CD14-positive monocyte (primary cell): ENCODE data around the gene NQO1. TPM values are rescaled to one million over a fixed set of nuclear protein-coding genes. Genes with fewer than 3 reads are reported as not detected.

ENCODE experiments used
- DNase-seq, 3 donors: peaks; one replicate each; pipeline ENCODE4 v3.0.0-alpha.2; 2011 to 2022
- H2AFZ ChIP-seq: 2 replicates; pipeline ENCODE4 v1.6.0; 2012; ENCODE audit warnings: mild to moderate bottlenecking, low read depth, low read length, inconsistent platforms; ENCODE audit not compliant: insufficient read depth, poor library complexity, severe bottlenecking
- H3K27ac ChIP-seq, 2 donors: 1 replicate in 1 of 2; 2 replicates in 1 of 2; pipeline ENCODE4 v1.5.1; 2012 to 2013; ENCODE audit warnings: low read length in 2 of 2, control low read depth in 1 of 2, inconsistent platforms in 1 of 2, low read depth in 1 of 2, mild to moderate bottlenecking in 1 of 2
- H3K27me3 ChIP-seq, 2 donors: one replicate each; pipeline versions ENCODE4 v1.6.0 to v1.6.1; 2011 to 2013; ENCODE audit warnings: low read length in 2 of 2; ENCODE audit not compliant: control insufficient read depth in 2 of 2, insufficient read depth in 2 of 2
- H3K36me3 ChIP-seq, 2 donors: replicated peaks in 1 of 2; 1 replicate in 1 of 2; 2 replicates in 1 of 2; pipeline versions ENCODE4 v1.5.1 to v1.6.1; 2012 to 2013; ENCODE audit warnings: low read length in 2 of 2, control low read depth in 1 of 2, inconsistent platforms in 1 of 2, mild to moderate bottlenecking in 1 of 2; ENCODE audit not compliant: insufficient read depth in 2 of 2, control insufficient read depth in 1 of 2
- H3K4me1 ChIP-seq, 2 donors: 1 replicate in 1 of 2; 2 replicates in 1 of 2; pipeline versions ENCODE4 v1.5.1 to v1.6.1; 2012 to 2013; ENCODE audit warnings: low read length in 2 of 2, control low read depth in 1 of 2, inconsistent platforms in 1 of 2, mild to moderate bottlenecking in 1 of 2, moderate library complexity in 1 of 2; ENCODE audit not compliant: insufficient read depth in 2 of 2, control insufficient read depth in 1 of 2
- H3K4me2 ChIP-seq: replicated peaks from 2 replicates; pipeline ENCODE3; 2012; ENCODE audit warnings: low read length, moderate library complexity, mild to moderate bottlenecking; ENCODE audit not compliant: poor library complexity, severe bottlenecking; ENCODE audit errors: extremely low read depth
- H3K4me3 ChIP-seq, 3 experiments: fragments of 200-600 bp in 1 of 3; sonication (generic) in 1 of 3; replicated peaks in 1 of 3; 1 replicate in 2 of 3; 2 replicates in 1 of 3; pipeline ENCODE4 v1.5.1; 2011 to 2013; ENCODE audit warnings: low read length in 3 of 3, mild to moderate bottlenecking in 3 of 3, control low read depth in 2 of 3, low read depth in 2 of 3, inconsistent platforms in 1 of 3, moderate library complexity in 1 of 3
- H3K79me2 ChIP-seq: 2 replicates; pipeline ENCODE4 v1.6.0; 2012; ENCODE audit warnings: mild to moderate bottlenecking, control low read depth, inconsistent platforms, low read length, moderate library complexity; ENCODE audit not compliant: insufficient read depth
- H3K9ac ChIP-seq: 2 replicates; pipeline ENCODE4 v1.6.0; 2017; ENCODE audit warnings: low read length, mild to moderate bottlenecking; ENCODE audit not compliant: insufficient read depth, poor library complexity, severe bottlenecking
- H3K9me3 ChIP-seq, 2 donors: replicated peaks in 1 of 2; 1 replicate in 1 of 2; 2 replicates in 1 of 2; pipeline versions ENCODE4 v1.5.1 to v1.6.1; 2012 to 2013; ENCODE audit warnings: low read length in 2 of 2, control low read depth in 1 of 2; ENCODE audit not compliant: control insufficient read depth in 1 of 2, insufficient read depth in 1 of 2
- H4K20me1 ChIP-seq: 2 replicates; pipeline ENCODE4 v1.6.0; 2012; ENCODE audit warnings: mild to moderate bottlenecking, low read length, control low read depth, moderate library complexity; ENCODE audit not compliant: insufficient read depth
- H3K27ac Mint-ChIP-seq, 7 donors: one replicate each; pipeline ENCODE4 v1.8.0; 2020; ENCODE audit warnings: mild to moderate bottlenecking in 7 of 7, mixed read lengths in 7 of 7, moderate library complexity in 6 of 7, inconsistent platforms in 2 of 7
- H3K27me3 Mint-ChIP-seq, 3 donors: one replicate each; pipeline ENCODE4 v1.8.0; 2021 to 2022; ENCODE audit warnings: low read depth in 3 of 3, mild to moderate bottlenecking in 3 of 3, mixed read lengths in 3 of 3, moderate library complexity in 3 of 3, inconsistent platforms in 1 of 3
- H3K36me3 Mint-ChIP-seq, 2 donors: one replicate each; pipeline ENCODE4 v1.8.0; 2020; ENCODE audit warnings: mixed read lengths in 2 of 2, inconsistent platforms in 1 of 2, mild to moderate bottlenecking in 1 of 2
- H3K4me1 Mint-ChIP-seq: one replicate; pipeline ENCODE4 v1.8.0; 2020; ENCODE audit warnings: mild to moderate bottlenecking, mixed read lengths
- H3K4me3 Mint-ChIP-seq, 2 donors: one replicate each; pipeline ENCODE4 v1.8.0; 2020; ENCODE audit warnings: mild to moderate bottlenecking in 2 of 2, mixed read lengths in 2 of 2, moderate library complexity in 1 of 2
- H3K9me3 Mint-ChIP-seq, 7 donors: one replicate each; pipeline ENCODE4 v1.8.0; 2020 to 2022; ENCODE audit warnings: mixed read lengths in 7 of 7, mild to moderate bottlenecking in 6 of 7, moderate library complexity in 6 of 7, inconsistent platforms in 2 of 7
- WGBS: methylation state at CpG from one replicate; pipeline ENCODE4 v1.1.5; 2013; ENCODE audit warnings: missing lambda C conversion rate; ENCODE audit not compliant: insufficient coverage; 5-methylcytosine and 5-hydroxymethylcytosine counted together
- intact Hi-C, 2 donors: fragments of 100-400 bp; cut with micrococcal nuclease; formaldehyde crosslinking; loops; one replicate each; pipeline versions ENCODE4 v1.15.0 to v1.15.1; 2023
- polyA plus RNA-seq, 3 donors: library from polyadenylated mRNA; depleted of rRNA in 1 of 3; unstranded in 2 of 3; stranded (reverse) in 1 of 3; fragments of 300-500 nt in 2 of 3; fragments of >200 nt in 1 of 3; fragmentation: Illumina TruSeq in 2 of 3; gene quantifications; 1 replicate in 2 of 3; 2 replicates in 1 of 3; pipeline ENCODE4 v1.2.3, GENCODE V29; 2012 to 2021
- TF ChIP-seq, protein P1 (sequence below): fragments of 200-600 bp; IDR thresholded peaks from one replicate; pipeline ENCODE4 v1.8.0; 2022; ENCODE audit warnings: antibody characterized with exemption, mild to moderate bottlenecking

Gene NQO1
- polyA plus RNA-seq, 3 donors, result 0.51 to 3.9 (median 3.0) TPM

DNA sequence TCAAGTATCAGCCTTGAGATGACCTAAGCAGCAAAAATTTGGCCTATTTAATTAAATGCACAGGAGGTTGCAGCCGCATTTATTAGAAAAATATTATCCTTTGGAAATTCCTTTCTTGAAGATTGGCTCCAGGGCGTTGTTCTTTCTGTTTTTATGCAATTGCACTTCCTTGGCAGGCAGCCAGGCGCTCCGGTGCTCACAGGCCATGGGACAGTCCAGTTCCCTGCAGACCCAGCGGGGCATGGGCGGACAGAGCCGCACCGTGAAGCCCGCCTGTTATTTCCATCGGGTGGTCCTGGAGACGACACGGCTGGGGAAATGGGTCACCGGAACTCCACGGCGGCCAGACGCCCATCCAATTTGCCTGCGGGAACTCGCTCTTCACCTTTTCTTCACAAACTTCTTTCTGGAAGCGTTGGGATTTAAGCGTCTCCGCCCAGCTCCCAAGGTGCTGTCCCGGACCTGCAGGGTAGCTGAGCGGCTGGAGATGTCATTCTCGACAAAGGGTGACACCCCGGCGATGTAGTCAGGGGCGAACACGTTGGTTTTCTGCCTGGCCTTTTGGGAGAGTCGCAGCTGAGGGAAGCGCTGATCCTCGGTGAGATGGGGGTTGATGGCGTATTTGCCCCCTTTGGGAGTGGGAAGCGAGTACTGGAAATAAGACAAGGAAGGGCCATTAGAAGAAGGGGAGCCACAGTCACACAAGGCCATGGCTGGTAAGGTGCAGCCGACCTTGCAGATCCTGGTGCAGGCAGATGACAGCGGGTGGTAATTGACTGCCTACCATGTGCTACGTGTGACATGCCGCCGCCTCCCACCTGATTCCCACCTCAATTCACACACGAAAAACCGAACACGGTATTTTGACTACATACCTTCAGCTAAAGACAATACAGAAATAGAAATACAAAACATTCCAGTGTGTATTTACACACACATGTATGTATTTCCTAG is 15.9 kb upstream of the NQO1 start:
- intact Hi-C loops, result no loop called here
- TF ChIP-seq, protein P1, sequence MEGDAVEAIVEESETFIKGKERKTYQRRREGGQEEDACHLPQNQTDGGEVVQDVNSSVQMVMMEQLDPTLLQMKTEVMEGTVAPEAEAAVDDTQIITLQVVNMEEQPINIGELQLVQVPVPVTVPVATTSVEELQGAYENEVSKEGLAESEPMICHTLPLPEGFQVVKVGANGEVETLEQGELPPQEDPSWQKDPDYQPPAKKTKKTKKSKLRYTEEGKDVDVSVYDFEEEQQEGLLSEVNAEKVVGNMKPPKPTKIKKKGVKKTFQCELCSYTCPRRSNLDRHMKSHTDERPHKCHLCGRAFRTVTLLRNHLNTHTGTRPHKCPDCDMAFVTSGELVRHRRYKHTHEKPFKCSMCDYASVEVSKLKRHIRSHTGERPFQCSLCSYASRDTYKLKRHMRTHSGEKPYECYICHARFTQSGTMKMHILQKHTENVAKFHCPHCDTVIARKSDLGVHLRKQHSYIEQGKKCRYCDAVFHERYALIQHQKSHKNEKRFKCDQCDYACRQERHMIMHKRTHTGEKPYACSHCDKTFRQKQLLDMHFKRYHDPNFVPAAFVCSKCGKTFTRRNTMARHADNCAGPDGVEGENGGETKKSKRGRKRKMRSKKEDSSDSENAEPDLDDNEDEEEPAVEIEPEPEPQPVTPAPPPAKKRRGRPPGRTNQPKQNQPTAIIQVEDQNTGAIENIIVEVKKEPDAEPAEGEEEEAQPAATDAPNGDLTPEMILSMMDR, result no peak
- H3K9ac ChIP-seq, result no peak overlapping the region
- H3K36me3 ChIP-seq, result peaks cover 65 to 76% of the 10 kb centered on the region in 2 donors
- no peak overlapping the region for H3K27ac ChIP-seq
- H3K4me3 ChIP-seq, result no peak overlapping the region
- Mint-ChIP-seq H3K4me3 (no peak overlapping the region), H3K27me3 (no peaks in the 10 kb centered on the region), H3K9me3 (peaks cover 0 to 4% (median 0%) of the 10 kb centered on the region in 7 donors), H3K4me1 (peaks cover 2% of the 10 kb centered on the region), H3K36me3 (peaks cover 60 to 76% of the 10 kb centered on the region in 2 donors), H3K27ac (peak overlapping the region in 2 of 7 donors; percentile 21 to 42)
- no peaks in the 10 kb centered on the region for H3K9me3 ChIP-seq
- no peaks in the 10 kb centered on the region for H3K27me3 ChIP-seq
- H3K4me2 ChIP-seq, result no peak overlapping the region
- no peaks in the 10 kb centered on the region for H3K4me1 ChIP-seq
- no peak for DNase-seq
- WGBS, result 89% methylated on average over 21 of the region's 41 CpGs
- no peaks in the 10 kb centered on the region for H3K79me2 ChIP-seq
- no peaks in the 10 kb centered on the region for H4K20me1 ChIP-seq
- no peak overlapping the region for H2AFZ ChIP-seq

DNA sequence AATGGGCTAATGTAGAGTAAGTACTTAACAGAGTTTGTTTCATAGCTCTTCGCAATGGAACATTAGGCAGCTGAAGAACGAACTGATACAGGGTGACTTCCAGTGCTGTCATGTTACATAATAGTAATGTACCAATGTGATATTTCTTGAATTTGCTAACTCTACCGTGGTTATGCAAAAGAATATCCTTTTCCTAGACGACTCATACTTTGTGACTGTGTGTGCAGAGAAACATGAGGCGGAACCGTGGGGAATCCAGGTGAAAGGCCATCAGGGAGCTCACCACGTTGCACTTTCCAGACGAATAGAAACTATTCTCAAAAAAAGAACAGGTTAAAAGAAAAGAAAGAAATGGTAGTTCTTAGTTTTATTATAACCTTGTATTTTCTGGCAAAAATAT is 15.2 kb upstream of the NQO1 start:
- Histone ChIP-seq H4K20me1 (no peaks in the 10 kb centered on the region), H3K27me3 (no peaks in the 10 kb centered on the region), H3K36me3 (peaks cover 60 to 69% of the 10 kb centered on the region in 2 donors), H3K4me3 (no peak overlapping the region), H3K4me1 (no peaks in the 10 kb centered on the region), H3K9ac (no peak overlapping the region), H2AFZ (no peak overlapping the region), H3K4me2 (no peak overlapping the region), H3K9me3 (no peaks in the 10 kb centered on the region), H3K79me2 (no peaks in the 10 kb centered on the region), H3K27ac (no peak overlapping the region)
- intact Hi-C loops, result no loop called here
- Mint-ChIP-seq H3K36me3 (peaks cover 56 to 69% of the 10 kb centered on the region in 2 donors), H3K27me3 (no peaks in the 10 kb centered on the region), H3K4me1 (peaks cover 2% of the 10 kb centered on the region), H3K4me3 (no peak overlapping the region), H3K9me3 (peaks cover 0 to 4% (median 0%) of the 10 kb centered on the region in 7 donors), H3K27ac (no peak overlapping the region)
- TF ChIP-seq, protein P1, result no peak
- no peak for DNase-seq
- WGBS, result 100% methylated on average over 1 of the region's 8 CpGs
